AG10803 (cell line): Measurements from ENCODE around the gene PDE9A.

Source experiments
- DNase-seq: peaks from one replicate; pipeline ENCODE4 v3.0.0; 2010; ENCODE audit warnings: low read depth
- H3K4me3 ChIP-seq: 2 replicates; pipeline ENCODE4 v1.5.1; 2011; ENCODE audit warnings: mild to moderate bottlenecking, low read length, control low read depth
- CTCF ChIP-seq: conservative IDR thresholded peaks from 2 replicates; pipeline ENCODE4 v1.5.1; 2011; ENCODE audit warnings: mild to moderate bottlenecking, low read length, control low read depth, inconsistent platforms

Gene PDE9A

GRCh38 chr21:42733874-42734273 lies 80.5 kb downstream of the PDE9A start:
- no peak overlapping the region for H3K4me3 ChIP-seq
- TF ChIP-seq CTCF, result no peak
- no peak for DNase-seq

DNA sequence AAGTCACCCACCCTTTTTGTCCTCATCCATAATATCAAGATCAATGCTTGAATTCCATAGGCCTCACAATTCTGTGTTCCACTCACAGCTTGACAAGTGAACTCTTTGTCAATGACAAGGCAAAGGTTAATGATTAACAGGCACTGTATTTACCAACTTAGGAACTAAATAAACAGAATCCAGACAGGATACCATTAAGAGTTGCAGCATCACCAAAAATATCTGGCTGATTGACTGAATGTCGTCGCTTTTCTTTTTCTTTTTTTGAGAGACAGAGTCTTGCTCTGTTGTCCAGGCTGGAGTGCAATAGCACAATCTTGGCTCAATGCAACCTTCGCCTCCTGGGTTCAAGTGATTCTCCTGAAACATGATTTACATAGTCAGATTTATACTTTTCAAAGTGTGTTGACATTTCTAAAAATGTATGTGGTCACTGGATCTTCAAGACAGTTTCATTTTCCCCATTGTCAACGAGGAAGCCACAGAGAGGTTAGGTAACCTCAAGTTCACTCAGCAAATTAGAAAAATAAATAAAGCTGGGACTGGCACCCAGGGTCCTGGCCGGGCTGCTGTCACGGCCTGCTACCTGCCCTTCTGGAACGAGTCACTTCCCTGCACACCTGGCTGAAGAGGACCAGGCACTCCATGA lies 81.0 kb downstream of the PDE9A start:
- TF ChIP-seq CTCF, result no peak
- DNase-seq, result no peak

DNA sequence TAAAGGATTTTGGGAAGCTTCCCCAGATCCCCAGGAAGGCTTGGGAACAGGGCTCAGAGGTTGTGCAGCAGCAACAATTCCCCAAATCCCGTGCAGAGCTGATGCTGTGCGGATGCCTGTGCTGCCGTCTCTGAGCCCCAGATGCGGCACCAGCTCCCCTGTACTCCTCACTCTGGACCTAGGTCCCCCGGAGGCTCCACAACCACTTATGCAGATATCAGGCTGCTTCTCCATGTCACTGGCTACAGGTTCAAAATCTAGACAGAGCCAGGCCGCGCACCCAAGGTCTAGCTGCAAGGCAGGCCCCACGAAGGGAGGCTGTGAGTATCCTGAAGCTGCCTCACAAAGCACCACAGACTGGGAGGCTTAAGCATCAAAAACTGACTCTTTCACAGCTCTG lies 81.6 kb downstream of the PDE9A start:
- no peak for TF ChIP-seq CTCF
- no peak for DNase-seq
- no peak overlapping the region for H3K4me3 ChIP-seq

More for the DNA sequence above, 81.0 kb downstream of the PDE9A start:
- no peak overlapping the region for H3K4me3 ChIP-seq

DNA sequence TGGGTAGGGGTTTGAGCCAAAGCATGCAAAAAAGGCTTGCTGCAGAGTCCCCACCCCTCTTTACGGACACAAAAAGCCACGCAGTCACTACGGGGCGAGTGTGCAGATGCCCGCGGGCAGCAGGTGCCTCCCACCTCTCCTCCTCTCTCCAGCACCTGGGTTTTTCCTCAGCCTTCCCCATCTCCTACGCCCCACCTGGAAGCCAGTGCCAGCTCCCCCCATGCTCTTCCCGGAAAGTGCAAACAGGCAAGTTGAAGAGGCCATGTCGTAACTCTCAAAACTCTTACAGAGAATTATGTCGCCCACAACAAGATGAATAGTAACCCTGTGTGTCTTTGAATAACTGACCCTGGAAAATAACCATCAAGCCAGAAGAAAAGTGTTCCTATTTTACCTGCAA lies 82.5 kb downstream of the PDE9A start:
- no peak for TF ChIP-seq CTCF
- no peak for DNase-seq
- H3K4me3 ChIP-seq, result no peak overlapping the region

- no peak for TF ChIP-seq CTCF
- no peak for DNase-seq
- H3K4me3 ChIP-seq, result no peak overlapping the region
Measured at GRCh38 chr21:42736646-42737350, 83.4 kb downstream of the PDE9A start.

GRCh38 chr21:42737951-42738590 lies 84.7 kb downstream of the PDE9A start:
- no peak for DNase-seq
- TF ChIP-seq CTCF, result no peak
- H3K4me3 ChIP-seq, result no peak overlapping the region
